ENCODE results near the gene ANAPC15.

GRCh38 chr11:72102946-72103753, 9.3 kb downstream of the ANAPC15 start, which contains the start of gene LAMTOR1:
- no peak for TF ChIP-seq ZFX (IDR thresholded peaks at IDR 0.05; ENCODE audit: borderline replicate concordance)
- TF ChIP-seq, protein P1, sequence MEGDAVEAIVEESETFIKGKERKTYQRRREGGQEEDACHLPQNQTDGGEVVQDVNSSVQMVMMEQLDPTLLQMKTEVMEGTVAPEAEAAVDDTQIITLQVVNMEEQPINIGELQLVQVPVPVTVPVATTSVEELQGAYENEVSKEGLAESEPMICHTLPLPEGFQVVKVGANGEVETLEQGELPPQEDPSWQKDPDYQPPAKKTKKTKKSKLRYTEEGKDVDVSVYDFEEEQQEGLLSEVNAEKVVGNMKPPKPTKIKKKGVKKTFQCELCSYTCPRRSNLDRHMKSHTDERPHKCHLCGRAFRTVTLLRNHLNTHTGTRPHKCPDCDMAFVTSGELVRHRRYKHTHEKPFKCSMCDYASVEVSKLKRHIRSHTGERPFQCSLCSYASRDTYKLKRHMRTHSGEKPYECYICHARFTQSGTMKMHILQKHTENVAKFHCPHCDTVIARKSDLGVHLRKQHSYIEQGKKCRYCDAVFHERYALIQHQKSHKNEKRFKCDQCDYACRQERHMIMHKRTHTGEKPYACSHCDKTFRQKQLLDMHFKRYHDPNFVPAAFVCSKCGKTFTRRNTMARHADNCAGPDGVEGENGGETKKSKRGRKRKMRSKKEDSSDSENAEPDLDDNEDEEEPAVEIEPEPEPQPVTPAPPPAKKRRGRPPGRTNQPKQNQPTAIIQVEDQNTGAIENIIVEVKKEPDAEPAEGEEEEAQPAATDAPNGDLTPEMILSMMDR (IDR thresholded peaks at IDR 0.05) = peak; percentile 50

Measured in 22Rv1 (cell line).